Colonic mucosa (tissue), 4 donors: ENCODE data around the gene CXorf58. TPM values are rescaled to one million over a fixed set of nuclear protein-coding genes. Genes with fewer than 3 reads are reported as not detected.
"Not testable (repeated sequence)": the region's sequence is repeated elsewhere in the genome, so short reads cannot be mapped to it uniquely, and the experiment has no call there.

Experiments
- DNase-seq: peaks from one replicate; pipeline ENCODE4 v3.0.0-alpha.2; 2020
- H3K27ac ChIP-seq: fragments of 200-600 bp; one replicate; pipeline ENCODE4 v1.8.0; 2021
- H3K27me3 ChIP-seq: fragments of 200-600 bp; one replicate; pipeline ENCODE4 v1.8.0; 2021
- H3K36me3 ChIP-seq: fragments of 200-600 bp; one replicate; pipeline ENCODE4 v1.8.0; 2021
- H3K4me1 ChIP-seq: fragments of 200-600 bp; one replicate; pipeline ENCODE4 v1.8.0; 2021; ENCODE audit warnings: mild to moderate bottlenecking
- H3K4me3 ChIP-seq: fragments of 200-600 bp; one replicate; pipeline ENCODE4 v1.8.0; 2021
- H3K9ac ChIP-seq, 2 donors: one replicate each; pipeline ENCODE4 v1.7.0; 2013; ENCODE audit warnings: control low read depth in 2 of 2, low read depth in 2 of 2, low read length in 2 of 2
- H3K9me3 ChIP-seq: fragments of 200-600 bp; one replicate; pipeline ENCODE4 v1.8.0; 2021
- CTCF ChIP-seq: fragments of 200-600 bp; IDR thresholded peaks from one replicate; pipeline ENCODE4 v1.8.0; 2022; ENCODE audit warnings: antibody characterized with exemption, mild to moderate bottlenecking
- intact Hi-C: fragments of 100-400 bp; cut with DNase I; formaldehyde crosslinking; loops from one replicate; pipeline ENCODE4 v1.14.1; 2022
- total RNA-seq, 2 donors: library from RNA; stranded (reverse); fragmentation: NEBNext Ultra II Directional in 1 of 2; extraction: Animal tissue kit (Norgen Biotek cat#: 25700) in 1 of 2; gene quantifications; one replicate each; pipeline ENCODE4 v1.2.1, GENCODE V29; 2021
- donor health status: healthy.
- donor health status: DM: no; HTN: no; CAD: no.
- donor health status: DM: no; HTN: no; CAD: no.

The CXorf58 gene
- total RNA-seq, 2 donors from 2014 or later, result not detected

- no peak for TF ChIP-seq CTCF
- Histone ChIP-seq H3K9ac (no peak overlapping the region), H3K27ac (no peak overlapping the region), H3K4me3 (no peak overlapping the region), H3K36me3 (no peaks in the 10 kb centered on the region), H3K27me3 (peaks cover 9% of the 10 kb centered on the region), H3K4me1 (no peaks in the 10 kb centered on the region), H3K9me3 (no peaks in the 10 kb centered on the region)
- intact Hi-C loops, result no loop called here
- no peak for DNase-seq
These were observed 52.0 kb downstream of the CXorf58 start for GRCh38 chrX:23959781-23960180.

- intact Hi-C loops, result no loop called here
- DNase-seq, result no peak
- no peak for TF ChIP-seq CTCF
- Histone ChIP-seq H3K4me3 (no peak overlapping the region), H3K4me1 (no peaks in the 10 kb centered on the region), H3K27ac (no peak overlapping the region), H3K27me3 (peaks cover 9% of the 10 kb centered on the region), H3K36me3 (no peaks in the 10 kb centered on the region), H3K9ac (no peak overlapping the region), H3K9me3 (no peaks in the 10 kb centered on the region)
These were observed 56.4 kb downstream of the CXorf58 start for GRCh38 chrX:23964191-23964590.

- intact Hi-C loops, H3K9me3 ChIP-seq, H3K36me3 ChIP-seq, DNase-seq, H3K4me1 ChIP-seq, H3K4me3 ChIP-seq, H3K9ac ChIP-seq, H3K27ac ChIP-seq, H3K27me3 ChIP-seq: not testable (repeated sequence)
These were observed 57.8 kb downstream of the CXorf58 start for GRCh38 chrX:23965630-23966029.

GRCh38 chrX:23978491-23978890 is 70.7 kb downstream of the CXorf58 start:
- H3K4me1 ChIP-seq, result no peaks in the 10 kb centered on the region

GRCh38 chrX:23980011-23980441 is 72.2 kb downstream of the CXorf58 start:
- H3K27ac ChIP-seq, result no peak overlapping the region
- TF ChIP-seq CTCF, result no peak
- H3K9ac ChIP-seq, result no peak overlapping the region
- no peaks in the 10 kb centered on the region for H3K4me1 ChIP-seq
- no peak overlapping the region for H3K4me3 ChIP-seq
- no peaks in the 10 kb centered on the region for H3K27me3 ChIP-seq
- no peaks in the 10 kb centered on the region for H3K9me3 ChIP-seq
- intact Hi-C loops, result no loop called here
- no peaks in the 10 kb centered on the region for H3K36me3 ChIP-seq
- DNase-seq, result no peak

More at GRCh38 chrX:23978491-23978890, 70.7 kb downstream of the CXorf58 start:
- Histone ChIP-seq H3K9me3 (no peaks in the 10 kb centered on the region), H3K27me3 (no peaks in the 10 kb centered on the region), H3K4me3 (no peak overlapping the region), H3K27ac (no peak overlapping the region), H3K36me3 (no peaks in the 10 kb centered on the region), H3K9ac (no peak overlapping the region)
- intact Hi-C loops, result no loop called here
- TF ChIP-seq CTCF, result no peak
- no peak for DNase-seq

GRCh38 chrX:23981222-23981621 is 73.4 kb downstream of the CXorf58 start:
- H3K9ac ChIP-seq, result no peak overlapping the region
- no peaks in the 10 kb centered on the region for H3K36me3 ChIP-seq
- no peak overlapping the region for H3K27ac ChIP-seq
- H3K9me3 ChIP-seq, result no peaks in the 10 kb centered on the region
- DNase-seq, result no peak
- no peaks in the 10 kb centered on the region for H3K27me3 ChIP-seq
- no peak overlapping the region for H3K4me3 ChIP-seq
- H3K4me1 ChIP-seq, result no peaks in the 10 kb centered on the region
- no peak for TF ChIP-seq CTCF
- intact Hi-C loops, result no loop called here
